ENCODE data around the gene CCDC92.

- TF ChIP-seq CTCF (IDR thresholded peaks at IDR 0.05; ENCODE audit: low read length) (no peak), EZH2phosphoT487 (IDR thresholded peaks at IDR 0.05; ENCODE audit: low read length) (no peak), EZH2 (optimal IDR thresholded peaks at IDR 0.05; ENCODE audit: low read depth, low read length) (no peak)
These were observed 81.6 kb downstream of the CCDC92 start for GRCh38 chr12:123891011-123891410.
